ENCODE measurements around the gene PCBP4.

The PCBP4 gene

DNA sequence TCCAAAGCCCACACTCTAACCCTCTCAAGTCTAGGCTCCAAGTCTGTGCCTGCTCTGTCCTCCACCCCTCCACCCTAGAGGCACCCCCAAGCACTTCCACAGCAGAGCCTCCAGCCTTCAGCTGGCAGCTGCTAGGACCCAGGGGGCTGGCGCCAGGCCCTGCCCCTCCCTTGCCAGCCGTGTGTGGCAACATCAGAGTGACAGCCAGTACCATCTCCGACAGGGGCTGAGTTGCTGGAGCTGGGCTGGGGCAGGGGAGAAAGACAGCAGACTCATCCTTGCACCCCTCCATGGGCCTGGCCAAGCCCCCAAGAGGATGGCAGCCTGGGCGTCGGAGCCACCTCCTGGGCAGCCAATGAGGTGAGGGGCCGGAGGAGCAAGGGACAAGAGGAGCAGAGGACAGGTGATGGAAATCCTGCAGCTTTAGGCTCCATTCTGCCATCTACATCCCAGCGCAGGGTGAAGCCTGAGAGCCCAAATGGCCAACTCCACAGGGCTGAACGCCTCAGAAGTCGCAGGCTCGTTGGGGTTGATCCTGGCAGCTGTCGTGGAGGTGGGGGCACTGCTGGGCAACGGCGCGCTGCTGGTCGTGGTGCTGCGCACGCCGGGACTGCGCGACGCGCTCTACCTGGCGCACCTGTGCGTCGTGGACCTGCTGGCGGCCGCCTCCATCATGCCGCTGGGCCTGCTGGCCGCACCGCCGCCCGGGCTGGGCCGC lies 11.9 kb downstream of the PCBP4 start, which contains the start of gene GPR62:
TSS of gene GPR62 (plus strand) at position 207 of the 718 bp plus-strand sequence. CDS start at position 479, 272 bp downstream.
- DNase-seq (ENCODE audit: low spot score) = no peak

DNA sequence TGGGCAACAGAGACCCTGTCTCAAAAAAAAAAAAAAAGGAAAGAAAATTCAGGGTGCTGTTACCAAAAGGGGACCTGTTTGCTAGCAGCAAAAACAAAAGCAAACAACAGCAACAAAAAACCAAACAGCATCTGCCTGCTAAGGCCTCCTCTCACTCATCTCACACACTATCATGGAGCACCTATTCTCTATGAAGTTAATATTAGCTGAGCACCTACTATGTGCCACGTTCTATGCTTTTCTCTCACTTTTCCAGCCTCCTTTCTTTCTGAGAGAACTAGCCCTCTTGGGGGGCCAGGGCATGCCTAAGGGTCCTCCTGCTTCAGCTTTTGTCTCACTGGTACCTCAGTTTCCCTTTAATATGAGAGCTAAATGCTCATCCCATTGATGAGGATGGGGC lies 12.5 kb downstream of the PCBP4 start:
- DNase-seq (ENCODE audit: low spot score) = no peak

DNA sequence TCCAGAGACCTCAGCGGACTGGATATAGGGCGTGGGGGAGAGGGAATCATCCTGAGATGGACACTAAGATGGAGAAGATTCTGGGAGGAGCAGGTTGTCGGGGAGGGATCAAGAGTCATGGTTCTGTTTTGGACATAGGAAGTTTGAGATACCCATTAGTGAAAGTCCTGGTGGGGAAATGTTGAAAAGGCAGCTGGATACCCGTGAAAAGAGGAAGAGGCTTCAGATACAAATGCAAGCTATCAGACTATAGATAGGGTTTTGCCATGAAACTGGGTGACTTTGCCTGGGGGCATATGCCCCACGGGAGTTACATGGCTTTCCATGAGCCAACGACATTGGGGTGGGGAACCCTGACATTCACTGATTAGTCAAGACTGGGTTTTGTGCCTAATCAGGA lies 13.1 kb downstream of the PCBP4 start:
- no peak for DNase-seq (ENCODE audit: low spot score)

DNA sequence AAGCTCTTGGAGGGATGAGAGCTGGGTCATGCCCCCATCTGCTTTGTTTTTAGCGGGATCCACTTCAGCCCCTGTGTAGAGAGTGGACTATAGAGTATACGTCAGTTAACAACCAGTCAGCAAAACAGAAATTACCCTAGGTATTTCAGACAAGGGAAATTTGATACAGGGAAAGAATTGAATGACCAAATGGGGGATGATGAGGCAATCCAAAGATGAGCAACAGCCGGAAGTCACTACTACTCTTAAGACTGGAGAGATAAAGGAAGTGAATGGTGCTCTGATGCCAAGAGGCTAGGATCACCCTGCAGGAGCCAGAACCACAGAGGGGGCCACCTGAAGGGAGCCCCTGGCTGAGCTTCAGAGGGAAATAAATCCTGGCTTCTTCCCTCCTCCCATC lies 13.8 kb downstream of the PCBP4 start:
- no peak for DNase-seq (ENCODE audit: low spot score)

DNA sequence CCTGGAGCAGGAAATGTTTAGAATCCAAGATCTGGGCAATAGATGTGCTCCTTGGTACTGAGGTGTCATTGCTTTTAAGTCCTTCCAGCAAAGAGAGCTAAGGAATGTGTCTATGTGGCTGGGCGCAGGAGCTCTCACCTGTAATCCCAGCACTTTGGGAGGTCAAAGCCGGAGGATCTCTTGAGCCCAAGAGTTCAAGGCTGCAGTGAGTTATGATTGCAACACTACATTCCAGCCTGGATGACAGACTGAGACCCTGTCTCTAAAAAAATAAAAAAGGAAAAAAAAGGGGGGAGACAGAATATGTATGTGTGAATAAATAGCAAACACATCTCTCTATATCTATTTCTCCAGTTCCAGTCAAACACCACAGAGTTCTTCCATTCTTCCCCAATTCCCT lies 16.4 kb downstream of the PCBP4 start:
- no peak for DNase-seq (ENCODE audit: low spot score)

DNA sequence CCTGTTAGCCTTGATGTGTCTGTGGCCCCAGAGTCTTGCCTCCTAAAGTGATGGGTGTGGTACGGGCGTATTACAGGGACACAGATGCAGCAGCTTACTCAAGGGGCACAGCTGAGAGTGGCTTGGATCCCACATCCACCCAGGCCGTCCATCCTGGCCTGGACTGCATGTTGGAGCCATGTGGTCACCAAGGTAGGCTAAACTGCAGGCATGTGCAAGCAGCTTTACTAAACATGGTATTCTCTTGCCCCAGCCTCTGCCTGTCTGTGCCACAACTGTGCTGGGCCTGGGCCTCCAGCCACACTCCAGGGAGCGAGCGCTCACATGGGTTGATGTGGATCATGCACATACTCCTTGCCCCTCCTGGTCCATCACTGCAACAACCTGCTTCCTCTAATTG lies 18.1 kb downstream of the PCBP4 start:
- no peak for DNase-seq (ENCODE audit: low spot score)

GRCh38 chr3:51948016-51948580 lies 19.2 kb downstream of the PCBP4 start:
- no peak for DNase-seq (ENCODE audit: low spot score)

- no peak for DNase-seq (ENCODE audit: low spot score)
Observed at GRCh38 chr3:51947215-51947900, 19.9 kb downstream of the PCBP4 start.

- no peak for DNase-seq (ENCODE audit: low spot score)
Observed at GRCh38 chr3:51946796-51947195, 20.5 kb downstream of the PCBP4 start.

DNA sequence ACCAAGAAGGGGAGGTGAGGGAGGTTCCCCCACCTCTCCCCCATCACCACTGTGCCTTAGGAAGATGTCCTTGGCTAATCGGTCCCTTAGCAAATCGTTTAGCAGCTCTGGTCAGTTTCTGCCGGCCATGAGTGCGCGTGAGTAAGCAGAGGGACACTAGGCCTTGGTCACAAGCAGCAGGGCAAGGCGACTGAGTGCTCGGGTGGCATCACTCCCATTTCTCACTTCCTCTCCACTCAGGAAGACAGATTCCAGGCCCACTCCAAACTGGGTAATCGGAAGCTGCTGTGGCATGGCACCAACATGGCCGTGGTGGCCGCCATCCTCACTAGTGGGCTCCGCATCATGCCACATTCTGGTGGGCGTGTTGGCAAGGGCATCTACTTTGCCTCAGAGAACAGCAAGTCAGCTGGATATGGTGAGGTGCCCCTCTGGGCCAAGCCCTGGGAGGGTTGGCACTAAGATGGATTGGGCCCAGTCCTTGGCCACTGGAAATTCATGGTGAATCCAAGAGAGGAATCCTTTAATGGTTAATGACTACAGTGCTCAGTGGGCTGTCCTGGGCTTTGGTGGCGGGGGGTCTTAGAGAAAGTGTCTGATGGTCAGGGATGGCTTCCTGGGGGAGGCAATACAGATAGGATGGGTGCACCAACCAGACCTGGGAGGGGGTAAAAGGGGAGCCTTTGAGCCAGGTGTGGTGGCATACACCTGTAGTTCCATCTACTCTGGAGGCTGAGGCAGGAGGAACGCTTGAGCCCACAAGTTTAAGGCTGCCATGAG lies 21.1 kb downstream of the PCBP4 start:
- DNase-seq (ENCODE audit: low spot score) = no peak

DNA sequence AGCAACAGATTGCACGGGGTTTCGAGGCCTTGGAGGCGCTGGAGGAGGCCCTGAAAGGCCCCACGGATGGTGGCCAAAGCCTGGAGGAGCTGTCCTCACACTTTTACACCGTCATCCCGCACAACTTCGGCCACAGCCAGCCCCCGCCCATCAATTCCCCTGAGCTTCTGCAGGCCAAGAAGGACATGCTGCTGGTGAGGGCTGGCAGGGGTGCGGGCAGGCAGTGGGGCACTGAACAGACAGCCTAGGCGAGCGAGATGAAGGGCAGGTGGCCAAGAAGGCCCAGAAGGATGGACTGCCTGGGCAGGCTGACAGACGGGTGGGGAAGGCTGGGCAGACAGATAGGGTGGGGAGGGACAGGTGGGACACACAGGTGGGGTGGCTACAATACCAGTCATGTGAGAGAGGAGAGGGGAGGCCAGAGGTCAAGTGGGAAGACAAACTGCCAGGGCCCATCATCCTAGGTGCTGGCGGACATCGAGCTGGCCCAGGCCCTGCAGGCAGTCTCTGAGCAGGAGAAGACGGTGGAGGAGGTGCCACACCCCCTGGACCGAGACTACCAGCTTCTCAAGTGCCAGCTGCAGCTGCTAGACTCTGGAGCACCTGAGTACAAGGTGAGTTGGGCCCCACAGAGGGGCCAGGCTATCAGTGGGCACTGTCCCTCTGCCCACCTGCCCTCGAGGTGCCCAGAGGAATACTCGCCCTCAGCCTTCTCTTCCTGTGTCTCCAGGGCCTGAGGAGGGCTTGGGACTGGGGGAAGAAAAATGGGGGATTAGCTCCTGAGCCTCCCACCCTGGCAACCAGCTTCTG lies 22.0 kb downstream of the PCBP4 start:
- no peak for DNase-seq (ENCODE audit: low spot score)

DNA sequence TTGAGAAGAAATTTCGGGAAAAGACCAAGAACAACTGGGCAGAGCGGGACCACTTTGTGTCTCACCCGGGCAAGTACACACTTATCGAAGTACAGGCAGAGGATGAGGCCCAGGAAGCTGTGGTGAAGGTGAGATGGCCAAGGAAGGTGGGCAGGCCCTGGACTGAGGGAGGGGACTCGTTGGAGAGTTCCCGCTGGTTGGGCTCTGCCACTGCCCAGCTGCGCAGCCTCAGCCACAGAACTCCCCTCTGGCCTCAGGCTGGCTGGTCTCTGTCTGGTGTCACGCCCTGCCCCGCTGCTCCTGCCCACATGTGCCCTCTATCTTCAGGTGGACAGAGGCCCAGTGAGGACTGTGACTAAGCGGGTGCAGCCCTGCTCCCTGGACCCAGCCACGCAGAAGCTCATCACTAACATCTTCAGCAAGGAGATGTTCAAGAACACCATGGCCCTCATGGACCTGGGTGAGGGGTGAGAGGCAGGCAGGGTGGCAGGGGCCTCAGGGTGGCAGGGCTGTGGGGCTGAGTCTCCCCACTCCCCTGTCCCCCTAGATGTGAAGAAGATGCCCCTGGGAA lies 22.7 kb downstream of the PCBP4 start:
- DNase-seq (ENCODE audit: low spot score) = no peak

DNA sequence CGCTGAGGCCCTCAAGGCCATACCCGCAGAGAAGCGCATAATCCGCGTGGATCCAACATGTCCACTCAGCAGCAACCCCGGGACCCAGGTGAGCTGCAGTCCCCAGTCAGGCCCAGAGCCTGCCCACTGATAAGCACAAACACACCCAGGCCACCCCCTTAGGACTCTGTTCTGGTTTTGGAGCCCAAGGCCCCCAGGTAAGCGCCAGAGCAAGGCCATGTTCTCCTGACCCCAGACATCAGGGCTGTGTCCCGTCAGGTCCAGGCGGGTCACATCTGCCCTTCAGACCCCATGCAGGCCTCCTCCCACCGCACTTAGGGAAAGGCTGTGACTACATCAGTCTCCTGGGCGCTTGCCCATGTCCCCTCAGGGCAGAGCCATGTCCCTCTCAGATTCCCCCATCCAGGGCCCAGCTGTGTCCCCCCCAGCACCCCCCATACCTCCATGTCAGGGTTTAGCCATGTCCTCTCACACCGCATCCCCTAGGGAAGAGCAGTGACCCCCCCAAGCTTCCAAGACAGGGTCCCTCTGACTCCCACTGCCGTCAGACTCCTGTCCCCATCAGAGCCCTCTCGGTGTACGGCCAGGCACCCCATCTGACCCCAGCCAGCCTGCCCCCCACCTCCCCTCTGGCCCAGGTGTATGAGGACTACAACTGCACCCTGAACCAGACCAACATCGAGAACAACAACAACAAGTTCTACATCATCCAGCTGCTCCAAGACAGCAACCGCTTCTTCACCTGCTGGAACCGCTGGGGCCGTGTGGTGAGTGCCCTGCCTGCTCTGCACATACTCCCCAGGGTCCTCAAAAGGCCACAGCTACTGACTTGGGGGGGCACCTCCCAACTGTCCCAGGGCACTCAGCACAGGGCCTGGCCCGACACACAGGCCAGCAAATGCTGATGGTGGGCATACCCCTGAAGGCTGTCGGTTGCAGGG lies 23.5 kb downstream of the PCBP4 start:
- no peak for DNase-seq (ENCODE audit: low spot score)

GRCh38 chr3:51942603-51943450 lies 24.4 kb downstream of the PCBP4 start:
- DNase-seq (ENCODE audit: low spot score) = peak; percentile 63

GRCh38 chr3:51941798-51942602 lies 25.3 kb downstream of the PCBP4 start, which contains the start of the genes PARP3 and RRP9:
Gene PARP3 (plus strand): TSS chr3:51942363. CDS start chr3:51943356, 993 bp downstream.
Gene RRP9 (minus strand): TSS chr3:51941904. CDS start chr3:51941867, 37 bp downstream.
- peak; percentile 100 for DNase-seq (ENCODE audit: low spot score)

DNA sequence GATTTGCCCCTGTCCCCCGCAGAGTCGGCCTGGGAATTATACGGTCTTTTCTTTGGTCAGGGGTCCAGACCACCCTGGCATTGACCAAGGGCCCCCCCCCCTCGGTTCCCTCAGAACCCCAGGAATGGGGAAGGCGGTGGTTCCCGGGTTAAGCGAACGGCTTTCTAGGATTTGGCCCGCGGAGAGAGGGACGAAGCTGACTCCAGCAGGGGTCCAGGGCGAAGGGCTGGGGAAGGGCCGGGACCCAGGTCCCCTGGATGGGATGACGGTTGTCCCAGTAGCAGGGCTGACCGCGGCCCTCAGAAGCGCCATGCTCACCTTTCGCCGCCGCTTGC lies 25.8 kb downstream of the PCBP4 start:
- DNase-seq (ENCODE audit: low spot score) = no peak

GRCh38 chr3:51940648-51941462 lies 26.4 kb downstream of the PCBP4 start:
- no peak for DNase-seq (ENCODE audit: low spot score)

Data from LoVo (cell line).